HepG2 (cell line): ENCODE measurements around the gene SETD2. TPM values are rescaled to one million over a fixed set of nuclear protein-coding genes. Genes with fewer than 3 reads are reported as not detected.

ENCODE experiments used
- ATAC-seq: fragments of 200-7000 bp; cut with Tn5 transposase; 3 replicates; pipeline ENCODE4 v1.9.1; 2020; ENCODE audit warnings: mild to moderate bottlenecking, moderate library complexity
- BruUV-seq: library from RNA; stranded (reverse); fragments of 400-500 nt; replicated peaks from 2 replicates; lab custom pipeline; 2021; lab: Mats Ljungman, UMichigan
- CTCF ChIA-PET: fragments of 300-600 bp; formaldehyde crosslinking; extraction: SDS; loops from one replicate; lab custom pipeline; 2021; ENCODE audit warnings: low total read pairs, inconsistent platforms, low intra/inter-chr PET ratio; lab: Yijun Ruan, JAX
- POLR2A ChIA-PET: fragments of 350-600 bp; sonication (Branson Sonifier 250); formaldehyde crosslinking; loops from one replicate; lab custom pipeline; 2020; ENCODE audit warnings: antibody characterized with exemption, inconsistent platforms; lab: Yijun Ruan, JAX
- DNase-seq: peaks from one replicate; pipeline ENCODE4 v3.0.0-alpha.2; 2015; ENCODE audit warnings: low spot score
- FAIRE-seq: peaks from 3 replicates; lab custom pipeline; 2011; peaks lifted over from hg19 to GRCh38; lab: Jason Lieb, UNC
- H2AFZ ChIP-seq: one replicate; pipeline ENCODE4 v1.6.1; 2011; ENCODE audit warnings: low read length, inconsistent platforms
- H3K27ac ChIP-seq: fragments of 300-600 bp; 3 replicates; pipeline ENCODE4 v1.8.0; 2011; ENCODE audit warnings: mixed run types, mild to moderate bottlenecking, mixed read lengths, low read length, inconsistent platforms; ENCODE audit not compliant: insufficient read depth; ENCODE audit errors: extremely low read length
- H3K27me3 ChIP-seq, 2 experiments: fragments of 200-600 bp in 1 of 2; 2 replicates in 1 of 2; 3 replicates in 1 of 2; pipeline versions ENCODE4 v1.6.0 to v1.8.0; 2011; ENCODE audit warnings: low read length in 2 of 2, mild to moderate bottlenecking in 2 of 2, moderate library complexity in 2 of 2, inconsistent platforms in 1 of 2; ENCODE audit not compliant: insufficient read depth in 2 of 2, control insufficient read depth in 1 of 2
- H3K36me3 ChIP-seq, 2 experiments: fragments of 200-600 bp in 1 of 2; replicated peaks in 1 of 2; 2 replicates in 1 of 2; 3 replicates in 1 of 2; pipeline versions ENCODE4 v1.5.1 to v1.8.0; 2011; ENCODE audit warnings: low read length in 2 of 2, inconsistent platforms in 1 of 2; ENCODE audit not compliant: insufficient read depth in 2 of 2, control insufficient read depth in 1 of 2
- H3K4me1 ChIP-seq: 2 replicates; pipeline ENCODE4 v1.5.1; 2012; ENCODE audit warnings: low read length, inconsistent platforms; ENCODE audit not compliant: insufficient read depth
- H3K4me2 ChIP-seq: 2 replicates; pipeline ENCODE4 v1.6.0; 2011; ENCODE audit warnings: low read depth, low read length, inconsistent platforms
- H3K4me3 ChIP-seq, 3 experiments: fragments of 200-600 bp in 1 of 3; sonication (generic), shearing (Covaris generic) in 1 of 3; replicated peaks in 1 of 3; 2 replicates each; pipeline ENCODE4 v1.5.1; 2011 to 2016; ENCODE audit warnings: low read length in 3 of 3, inconsistent platforms in 2 of 3, low read depth in 2 of 3, mild to moderate bottlenecking in 2 of 3, control low read depth in 1 of 3, mixed read lengths in 1 of 3; ENCODE audit not compliant: insufficient read depth in 1 of 3
- H3K79me2 ChIP-seq: one replicate; pipeline ENCODE4 v1.6.1; 2011; ENCODE audit warnings: low read length, inconsistent platforms; ENCODE audit not compliant: insufficient read depth
- H3K9ac ChIP-seq: 2 replicates; pipeline ENCODE4 v1.6.0; 2011; ENCODE audit warnings: mild to moderate bottlenecking, low read depth, low read length, inconsistent platforms; ENCODE audit not compliant: insufficient read depth
- H3K9me3 ChIP-seq: 2 replicates; pipeline ENCODE4 v1.5.1; 2012; ENCODE audit warnings: mild to moderate bottlenecking, low read length
- H4K20me1 ChIP-seq: 2 replicates; pipeline ENCODE4 v1.6.0; 2011; ENCODE audit warnings: inconsistent platforms, mild to moderate bottlenecking, low read length, moderate library complexity; ENCODE audit not compliant: insufficient read depth
- CTCF ChIP-seq: sonication (generic); formaldehyde crosslinking; IDR thresholded peaks from 2 replicates; pipeline ENCODE4 v1.5.0; 2020; ENCODE audit warnings: mild to moderate bottlenecking, missing genetic modification reagents, moderate library complexity
- KDM2A ChIP-seq: sonication (generic); formaldehyde crosslinking; IDR thresholded peaks from 2 replicates; pipeline ENCODE4 v1.4.0; 2020; ENCODE audit warnings: low read depth, missing genetic modification reagents, borderline replicate concordance
- MNT ChIP-seq: fragments of 450-650 bp; IDR thresholded peaks from 2 replicates; pipeline ENCODE4 v1.6.1; 2016
- STAG1 ChIP-seq: sonication (generic); formaldehyde crosslinking; IDR thresholded peaks from 2 replicates; pipeline ENCODE4 v1.4.0; 2020; ENCODE audit warnings: missing genetic modification reagents
- WGBS: methylation state at CpG from one replicate; pipeline ENCODE4 v1.1.6; 2017; ENCODE audit warnings: low lambda C conversion rate; 5-methylcytosine and 5-hydroxymethylcytosine counted together
- in situ Hi-C: cut with HindIII; loops from 2 replicates; pipeline ENCODE4 v1.10.0; 2017; ENCODE audit warnings: low pct_unique_long_range_greater_than_20kb; ENCODE audit not compliant: extremely low pct_ligation_motif_present
- intact Hi-C: fragments of 100-400 bp; cut with micrococcal nuclease; formaldehyde crosslinking; loops from one replicate; pipeline ENCODE4 v1.10.0; 2022; ENCODE audit not compliant: unreplicated experiment
- polyA plus RNA-seq, 8 experiments: library from polyadenylated mRNA; depleted of rRNA in 3 of 8; stranded (reverse) in 7 of 8; unstranded in 1 of 8; fragments of >200 nt; fragmentation: Illumina TruSeq in 4 of 8; extraction: Trizol in 4 of 8; gene quantifications; 2 replicates each; pipeline versions ENCODE4 v1.2.1 to v1.2.3, GENCODE V29; 2011 to 2016; ENCODE audit warnings: low read depth in 4 of 8, missing spikeins in 1 of 8, mixed read lengths in 1 of 8; ENCODE audit not compliant: insufficient read depth in 1 of 8
- total RNA-seq, 5 experiments: library from RNA; depleted of rRNA; stranded (reverse); fragments of >200 nt; fragmentation: Illumina TruSeq; extraction: Trizol; gene quantifications; 2 replicates each; pipeline ENCODE4 v1.2.3, GENCODE V29; 2016; ENCODE audit warnings: low read depth in 1 of 5

Gene SETD2
- total and polyA plus RNA-seq, 2 of the 13 experiments (the other 11 are each of a cell fraction or from before 2014, with no cell fraction given): 14.2 to 24.2 TPM

GRCh38 chr3:47002171-47003055 lies 161.5 kb downstream of the SETD2 start:
- Histone ChIP-seq H3K4me3 (no peak overlapping the region), H3K27me3 (no peaks in the 10 kb centered on the region), H2AFZ (no peak overlapping the region), H3K9ac (no peak overlapping the region)
- in situ Hi-C loops: no loop called here
- 92% methylated on average over 17 of the region's 35 CpGs for WGBS
- no peak for TF ChIP-seq MNT
- TF ChIP-seq CTCF (CRISPR knock-in tag): peak; percentile 49
- peak; percentile 42 for TF ChIP-seq STAG1
- no peak for TF ChIP-seq KDM2A (CRISPR knock-in tag)
- TF ChIP-seq, all 625 proteins: peak for 2
- Histone ChIP-seq H4K20me1 (no peaks in the 10 kb centered on the region), H3K79me2 (no peaks in the 10 kb centered on the region), H3K4me1 (peaks cover 12% of the 10 kb centered on the region), H3K36me3 (peaks cover 8 to 22% of the 10 kb centered on the region in 2 experiments), H3K9me3 (no peaks in the 10 kb centered on the region), H3K4me2 (no peak overlapping the region), H3K27ac (no peak overlapping the region)
- ATAC-seq: no peak
- FAIRE-seq: no peak
- no peak for DNase-seq
- CTCF ChIA-PET: no interaction called here
- BruUV-seq: no TSS peak
- intact Hi-C loops: no loop called here
- POLR2A ChIA-PET: interaction anchor here (0.6 kb wide), 1 partner anchor 25 kb away, joined by 3 read pairs; no protein-coding TSS in a partner anchor
